Psoas muscle (tissue), 8 donors: Measurements from ENCODE around the gene ZNF500. TPM values are rescaled to one million over a fixed set of nuclear protein-coding genes. Genes with fewer than 3 reads are reported as not detected.

Experiments
- ATAC-seq, 4 donors: fragments of 200-7000 bp; cut with Tn5 transposase; one replicate each; pipeline ENCODE4 v1.9.1; 2020; ENCODE audit warnings: moderate library complexity in 3 of 4, mild to moderate bottlenecking in 2 of 4
- DNase-seq, 2 donors: peaks; one replicate each; pipeline ENCODE4 v3.0.0-alpha.2; 2020
- H3K27ac ChIP-seq: fragments of 200-600 bp; one replicate; pipeline ENCODE4 v1.8.0; 2022
- H3K27me3 ChIP-seq, 3 donors: fragments of 200-600 bp in 1 of 3; one replicate each; pipeline versions ENCODE4 v1.6.1 to v1.8.0; 2013 to 2022; ENCODE audit warnings: low read length in 2 of 3, mild to moderate bottlenecking in 2 of 3, moderate library complexity in 1 of 3; ENCODE audit not compliant: insufficient read depth in 3 of 3
- H3K36me3 ChIP-seq, 2 donors: fragments of 200-600 bp in 1 of 2; one replicate each; pipeline versions ENCODE4 v1.6.1 to v1.8.0; 2013 to 2022; ENCODE audit warnings: low read depth in 1 of 2, mild to moderate bottlenecking in 1 of 2, moderate library complexity in 1 of 2; ENCODE audit not compliant: insufficient read depth in 1 of 2
- H3K4me1 ChIP-seq: fragments of 200-600 bp; one replicate; pipeline ENCODE4 v1.8.0; 2022
- H3K4me3 ChIP-seq: fragments of 200-600 bp; one replicate; pipeline ENCODE4 v1.8.0; 2022; ENCODE audit warnings: mild to moderate bottlenecking
- H3K9me3 ChIP-seq: fragments of 200-600 bp; one replicate; pipeline ENCODE4 v1.8.0; 2022
- CTCF ChIP-seq: fragments of 200-600 bp; IDR thresholded peaks from one replicate; pipeline ENCODE4 v1.8.0; 2022; ENCODE audit warnings: antibody characterized with exemption
- WGBS, 3 donors: extraction: QIAGEN DNeasy Blood & Tissue Kit; methylation state at CpG; one replicate each; pipeline versions ENCODE4 v1.1.6 to v1.1.7; 2013; 5-methylcytosine and 5-hydroxymethylcytosine counted together
- intact Hi-C, 2 donors: fragments of 100-400 bp; cut with DNase I; formaldehyde crosslinking; loops; one replicate each; pipeline versions ENCODE4 v1.11.0 to v1.14.2; 2022
- polyA plus RNA-seq, 3 donors: library from polyadenylated mRNA; stranded (reverse); fragments of 200-250 nt; gene quantifications; one replicate each; pipeline ENCODE4 v1.2.3, GENCODE V29; 2013
- total RNA-seq, 4 donors: library from RNA; stranded (reverse); fragmentation: NEBNext Ultra II Directional in 2 of 4; extraction: Animal tissue kit (Norgen Biotek cat#: 25700) in 2 of 4; gene quantifications; one replicate each; pipeline versions ENCODE4 v1.2.1 to v1.2.4, GENCODE V29; 2021 to 2023
- donor health status: healthy with polysubstance abuse.
- donor health status: DM: no; HTN: no; CAD: no; lungs with moderate emphysema.
- donor health status: Bipolar disorder and iron deficiency.
- donor health status: healthy.
- donor health status: DM: yes; HTN: yes; CAD: no.
- donor health status: DM: no; HTN: no; CAD: no.
- donor health status: DM: no; HTN: no; CAD: no.
- donor health status: DM: yes; HTN: yes; CAD: no.

ZNF500 gene
- total and polyA plus RNA-seq, 7 donors, result 3.7 to 8.9 (median 7.0) TPM

DNA sequence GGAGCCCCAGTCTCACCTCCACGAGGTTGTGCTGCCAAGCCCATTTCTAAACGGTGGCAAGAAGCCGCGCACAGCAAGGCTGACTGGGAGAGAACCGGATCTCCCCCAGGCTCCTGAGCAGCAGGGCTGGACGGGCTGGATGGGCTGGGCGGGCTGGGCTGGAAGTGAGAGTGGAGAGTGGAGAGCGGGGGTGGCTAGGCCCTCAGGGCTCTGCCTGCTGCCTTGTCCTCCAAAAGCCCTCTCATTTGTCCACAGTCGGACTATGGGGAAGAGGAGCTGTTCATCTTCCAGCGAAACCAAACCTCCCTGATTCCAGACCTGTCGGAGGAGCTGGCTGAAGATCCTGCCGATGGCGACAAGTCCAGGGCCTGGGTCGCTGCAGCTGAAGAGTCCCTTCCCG lies 29.4 kb downstream of the ZNF500 start:
- no peak for TF ChIP-seq CTCF
- H3K36me3 ChIP-seq, result no peaks in the 10 kb centered on the region
- ATAC-seq (no peak), DNase-seq (peak in 1 of 2 donors; percentile 40)
- H3K4me3 ChIP-seq, result no peak overlapping the region
- peaks cover 9% of the 10 kb centered on the region for H3K4me1 ChIP-seq
- no peak overlapping the region for H3K27ac ChIP-seq
- WGBS, 3 donors, result 74 to 82% (median 78%) methylated on average over 15 of the region's 15 CpGs
- no peaks in the 10 kb centered on the region for H3K9me3 ChIP-seq
- intact Hi-C loops, result no loop called here
- H3K27me3 ChIP-seq, result no peaks in the 10 kb centered on the region

DNA sequence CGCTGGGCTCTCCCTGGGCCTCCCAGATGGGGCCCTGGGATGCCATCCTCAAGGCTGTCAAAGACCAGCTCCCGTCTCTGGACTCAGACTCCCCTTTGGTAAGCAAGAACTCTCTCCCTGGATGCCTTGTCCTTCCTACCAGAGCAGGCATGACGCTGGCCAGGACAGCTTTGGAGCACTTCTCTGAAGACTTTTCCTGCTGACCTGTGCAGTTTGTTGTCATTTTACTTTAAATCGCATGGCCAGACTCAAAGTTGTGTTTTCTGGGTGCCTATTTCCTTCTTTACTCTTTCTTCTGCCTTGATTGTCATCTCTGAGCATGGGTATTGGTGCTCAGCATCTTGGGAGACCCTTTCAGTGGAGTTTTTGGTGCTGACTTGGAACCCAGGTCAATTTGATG lies 30.4 kb downstream of the ZNF500 start:
- 81 to 90% (median 85%) methylated on average over 4 of the region's 4 CpGs for WGBS, 3 donors
- intact Hi-C loops, result no loop called here

GRCh38 chr16:4734730-4735535 lies 32.0 kb downstream of the ZNF500 start:
- Histone ChIP-seq H3K27ac (peak overlapping the region; percentile 82), H3K27me3 (no peaks in the 10 kb centered on the region), H3K9me3 (no peaks in the 10 kb centered on the region), H3K4me3 (peak overlapping the region; percentile 87), H3K4me1 (peaks cover 9% of the 10 kb centered on the region), H3K36me3 (peaks cover 2 to 20% of the 10 kb centered on the region in 2 donors)
- no peak for TF ChIP-seq CTCF
- DNase-seq (peak; percentile 90 to 94), ATAC-seq (peak; percentile 77 to 88 (median 79))
- intact Hi-C loops, result no loop called here
- WGBS, 3 donors, result 6 to 7% (median 6%) methylated on average over 32 to 38 of the region's 38 CpGs

More for the DNA sequence above, 30.4 kb downstream of the ZNF500 start:
- Histone ChIP-seq H3K36me3 (peaks cover 0 to 7% of the 10 kb centered on the region in 2 donors), H3K27me3 (no peaks in the 10 kb centered on the region), H3K4me3 (no peak overlapping the region), H3K9me3 (no peaks in the 10 kb centered on the region), H3K4me1 (peaks cover 9% of the 10 kb centered on the region), H3K27ac (no peak overlapping the region)
- DNase-seq, result peak in 1 of 2 donors; percentile 45
- no peak for TF ChIP-seq CTCF
- ATAC-seq, result no peak

GRCh38 chr16:4734063-4734729 lies 32.8 kb downstream of the ZNF500 start, which contains the start of the genes ANKS3 and DNAAF8:
Gene ANKS3 (minus strand): TSS chr16:4734271. CDS start chr16:4730149, 4,122 bp downstream.
Gene DNAAF8 (plus strand): TSS chr16:4734537. CDS start chr16:4736515, 1,978 bp downstream.
- DNase-seq (peak; percentile 98), ATAC-seq (peak; percentile 98)
- peak within 1 kb of the TSS; percentile 82 for H3K27ac ChIP-seq
- no peaks in the 10 kb centered on the region for H3K9me3 ChIP-seq
- H3K27me3 ChIP-seq, result no peaks in the 10 kb centered on the region
- WGBS, 3 donors, result 0 to 1% (median 1%) methylated on average over 53 to 70 of the region's 70 CpGs
- intact Hi-C loops, result no loop called here
- peaks cover 9% of the 10 kb centered on the region for H3K4me1 ChIP-seq
- H3K4me3 ChIP-seq, result peak within 1 kb of the TSS; percentile 87
- no peak for TF ChIP-seq CTCF
- H3K36me3 ChIP-seq, result peaks cover 2 to 28% of the 10 kb centered on the region in 2 donors
